Head of caudate nucleus (tissue), 42 donors: ENCODE measurements around the gene MAPK10.
"Not testable (repeated sequence)": the region's sequence is repeated elsewhere in the genome, so short reads cannot be mapped to it uniquely, and the experiment has no call there.

ENCODE experiments used
- DNase-seq, 42 donors: peaks; one replicate each; pipeline versions ENCODE4 v3.0.0 to v3.0.0-alpha.2; 2020 to 2021; ENCODE audit warnings: mixed read lengths in 7 of 42
- intact Hi-C: fragments of 100-400 bp; cut with DNase I; formaldehyde crosslinking; loops from one replicate; pipeline ENCODE4 v1.15.0; 2022

The MAPK10 gene

GRCh38 chr4:86089053-86089452 lies 270.8 kb downstream of the MAPK10 start:
- DNase-seq, result no peak
- intact Hi-C loops, result no loop called here

DNA sequence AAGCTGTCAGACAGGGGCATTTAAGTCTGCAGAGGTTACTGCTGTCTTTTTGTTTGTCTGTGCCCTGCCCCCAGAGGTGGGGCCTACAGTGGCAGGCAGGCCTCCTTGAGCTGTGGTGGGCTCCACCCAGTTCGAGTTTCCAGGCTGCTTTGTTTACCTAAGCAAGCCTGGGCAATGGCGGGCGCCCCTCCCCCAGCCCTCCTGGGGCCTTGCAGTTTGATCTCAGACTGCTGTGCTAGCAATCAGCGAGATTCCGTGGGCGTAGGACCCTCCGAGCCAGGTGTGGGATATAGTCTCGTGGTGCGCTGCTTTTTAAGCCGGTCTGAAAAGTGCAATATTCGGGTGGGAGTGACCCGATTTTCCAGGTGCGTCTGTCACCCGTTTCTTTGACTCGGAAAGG lies 284.1 kb downstream of the MAPK10 start:
- DNase-seq, intact Hi-C loops: not testable (repeated sequence)

GRCh38 chr4:86060341-86060740 lies 299.5 kb downstream of the MAPK10 start:
- no peak for DNase-seq
- intact Hi-C loops, result no loop called here

DNA sequence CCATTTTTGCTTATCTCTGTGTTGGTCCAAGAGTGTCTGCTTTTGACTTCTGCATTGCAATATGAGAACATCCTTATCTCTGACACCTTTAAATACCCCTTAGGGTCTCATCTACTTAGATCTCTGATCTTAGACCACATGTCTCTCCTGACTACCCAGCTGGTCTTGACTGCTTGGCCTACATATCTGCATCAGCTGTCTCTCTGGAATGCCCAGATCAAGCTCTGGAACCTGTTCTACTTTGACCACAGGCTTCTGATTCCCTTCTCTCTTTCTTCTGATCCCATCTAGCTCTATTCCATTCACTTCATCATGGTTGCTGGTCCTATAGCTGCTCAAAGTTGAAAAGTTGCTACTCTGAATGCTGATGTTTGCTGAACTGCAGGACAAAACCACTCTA lies 301.2 kb downstream of the MAPK10 start:
- intact Hi-C loops, result no loop called here
- DNase-seq, result no peak

- no peak for DNase-seq
Measured at GRCh38 chr4:86055898-86056297, 304.0 kb downstream of the MAPK10 start.

GRCh38 chr4:86054286-86055032 lies 305.4 kb downstream of the MAPK10 start:
- intact Hi-C loops, result no loop called here
- DNase-seq, result no peak

More at GRCh38 chr4:86055898-86056297, 304.0 kb downstream of the MAPK10 start:
- intact Hi-C loops, result no loop called here

GRCh38 chr4:86050496-86050895 lies 309.4 kb downstream of the MAPK10 start:
- no peak for DNase-seq
- intact Hi-C loops, result no loop called here

DNA sequence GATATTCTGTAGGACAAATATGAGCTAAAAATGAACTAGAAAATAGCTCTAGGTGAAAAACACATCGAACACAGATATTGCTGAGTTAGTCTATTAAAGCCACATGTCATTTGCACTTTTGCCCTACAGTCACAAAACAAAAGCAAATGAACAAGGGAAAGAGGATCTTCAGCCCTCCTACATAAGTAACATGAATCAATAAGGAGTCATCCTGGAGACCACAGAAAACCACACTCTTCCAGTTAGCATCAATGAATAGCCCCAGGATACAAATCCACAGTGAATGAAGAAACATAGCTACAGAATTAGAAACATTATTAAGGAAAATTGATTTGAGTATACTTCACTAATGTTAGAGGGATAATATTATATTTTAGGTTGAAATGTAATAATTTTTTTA lies 311.4 kb downstream of the MAPK10 start:
- DNase-seq, result no peak
- intact Hi-C loops, result no loop called here

DNA sequence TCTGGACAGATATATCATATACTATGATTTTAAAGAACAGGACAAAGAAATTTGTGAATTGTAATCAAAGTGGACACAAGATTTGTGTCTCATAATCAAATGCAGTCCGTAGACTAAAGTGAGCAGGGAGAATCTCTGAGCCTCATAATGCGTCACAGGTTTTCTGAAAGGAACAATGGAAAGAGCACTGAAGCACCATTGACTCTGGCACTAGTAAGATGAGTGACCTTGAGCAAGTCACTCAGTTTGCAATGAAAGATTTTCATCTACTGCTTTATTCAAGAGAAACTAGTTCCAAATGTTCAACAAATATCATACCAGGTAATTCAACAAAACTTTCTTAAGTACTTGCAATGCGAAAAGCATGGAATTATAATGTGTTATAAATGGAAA lies 315.3 kb downstream of the MAPK10 start:
- no peak for DNase-seq
- intact Hi-C loops, result no loop called here

- peak in 19 of 42 donors; percentile 5 to 79 (median 40) for DNase-seq
- intact Hi-C loops, result no loop called here
Measured at GRCh38 chr4:86043755-86044592, 315.9 kb downstream of the MAPK10 start.

- no peak for DNase-seq
- intact Hi-C loops, result no loop called here
Measured at GRCh38 chr4:86038037-86038436, 321.8 kb downstream of the MAPK10 start.

DNA sequence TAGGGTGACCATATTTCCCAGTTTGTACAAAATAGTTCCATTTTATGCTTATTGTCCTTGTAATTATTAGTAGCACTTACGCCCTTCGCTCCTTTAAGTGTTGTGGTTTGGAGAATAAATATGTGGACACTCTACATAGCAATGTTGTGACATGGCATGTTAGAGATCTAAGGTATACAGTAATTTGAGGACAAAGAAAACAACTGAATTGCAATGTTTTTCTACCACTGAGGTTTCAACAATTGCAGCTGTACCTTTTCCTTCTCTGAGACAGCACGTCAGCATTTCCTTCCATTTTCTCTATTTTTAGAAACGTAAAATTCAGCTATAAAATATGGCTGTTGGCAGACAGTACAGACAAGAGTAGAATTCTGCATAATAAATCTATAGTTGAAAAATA lies 323.1 kb downstream of the MAPK10 start:
- intact Hi-C loops, result no loop called here
- no peak for DNase-seq

GRCh38 chr4:86035688-86036087 lies 324.2 kb downstream of the MAPK10 start:
- no peak for DNase-seq
- intact Hi-C loops, result no loop called here

- intact Hi-C loops, result no loop called here
- DNase-seq, result no peak
Measured at GRCh38 chr4:86034616-86035015, 325.2 kb downstream of the MAPK10 start.

DNA sequence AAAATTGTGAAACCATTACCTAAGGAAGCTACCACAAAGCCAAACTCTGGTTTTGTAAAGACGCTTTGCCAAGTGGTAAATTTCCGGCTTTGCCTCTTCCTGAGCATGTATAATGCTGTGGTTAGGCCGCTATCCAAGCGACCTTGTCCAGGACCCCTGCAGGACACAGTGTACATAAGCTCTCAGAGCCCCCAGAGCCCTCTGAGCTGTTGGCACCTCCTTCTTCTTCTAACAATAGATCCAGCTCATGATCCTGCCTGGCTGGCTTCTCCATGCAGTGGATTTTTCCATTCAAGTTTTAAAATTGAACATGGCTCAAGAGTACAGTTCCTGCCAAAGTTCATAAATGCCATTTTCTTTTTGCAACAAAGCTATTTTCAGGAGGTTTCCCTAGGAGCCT lies 326.7 kb downstream of the MAPK10 start:
- intact Hi-C loops, result no loop called here
- DNase-seq, result peak in 11 of 42 donors; percentile 2 to 46 (median 22)

- no peak for DNase-seq
- intact Hi-C loops, result no loop called here
Measured at GRCh38 chr4:86032476-86033022, 327.3 kb downstream of the MAPK10 start.

DNA sequence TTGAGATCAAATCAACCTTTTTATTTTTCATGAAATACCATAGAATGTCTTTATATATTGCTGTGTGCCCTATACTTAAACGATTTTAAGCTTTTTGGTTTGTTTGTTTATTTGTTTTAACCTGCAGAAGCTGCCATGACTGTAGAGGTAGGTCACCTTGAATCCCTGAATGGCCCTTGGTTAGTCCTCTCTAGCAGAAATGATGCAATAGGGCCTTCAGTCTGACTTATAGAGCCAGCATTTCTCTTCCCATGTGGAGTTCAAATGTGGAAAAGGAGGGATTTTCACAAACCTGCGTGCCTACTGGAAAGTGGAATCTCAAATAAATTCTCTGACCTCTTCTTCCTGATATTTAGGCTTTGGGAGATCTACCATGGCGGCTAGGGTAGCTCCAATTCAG lies 327.9 kb downstream of the MAPK10 start:
- intact Hi-C loops, result no loop called here
- no peak for DNase-seq

DNA sequence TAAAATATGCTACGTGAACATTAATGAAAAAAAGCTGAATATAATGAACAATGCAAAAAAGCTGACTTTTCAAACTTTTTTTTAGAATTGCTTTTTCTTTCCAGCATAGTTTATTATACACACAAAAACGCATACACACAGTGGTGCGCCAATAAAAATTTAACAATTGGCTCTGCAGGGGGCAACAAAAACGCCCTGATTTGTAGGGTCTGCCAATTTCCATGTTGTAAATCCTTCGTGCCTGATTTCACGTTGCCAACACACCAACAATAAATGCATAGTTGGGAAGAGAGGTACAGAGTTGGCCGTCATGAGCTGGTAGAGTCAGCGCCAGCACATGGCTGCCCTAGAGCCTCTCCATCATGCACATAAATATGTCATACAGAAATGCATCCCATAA lies 333.1 kb downstream of the MAPK10 start:
- DNase-seq, result no peak
- intact Hi-C loops, result no loop called here

DNA sequence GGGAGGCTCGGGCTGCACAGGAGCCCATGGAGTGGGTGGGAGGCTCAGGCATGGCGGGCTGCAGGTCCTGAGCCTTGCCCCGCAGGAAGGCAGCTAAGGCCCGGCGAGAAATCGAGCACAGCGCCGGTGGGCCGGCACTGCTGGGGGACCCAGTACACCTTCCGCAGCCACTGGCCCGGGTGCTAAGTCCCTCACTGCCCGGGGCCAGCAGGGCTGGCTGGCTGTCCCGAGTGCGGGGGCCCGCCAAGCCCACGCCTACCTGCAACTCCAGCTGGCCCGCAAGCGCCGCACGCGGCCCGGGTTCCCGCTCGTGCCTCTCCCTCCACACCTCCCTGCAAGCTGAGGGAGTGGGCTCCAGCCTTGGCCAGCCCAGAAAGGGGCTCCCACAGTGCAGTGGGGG lies 338.2 kb downstream of the MAPK10 start:
- intact Hi-C loops, DNase-seq: not testable (repeated sequence)

DNA sequence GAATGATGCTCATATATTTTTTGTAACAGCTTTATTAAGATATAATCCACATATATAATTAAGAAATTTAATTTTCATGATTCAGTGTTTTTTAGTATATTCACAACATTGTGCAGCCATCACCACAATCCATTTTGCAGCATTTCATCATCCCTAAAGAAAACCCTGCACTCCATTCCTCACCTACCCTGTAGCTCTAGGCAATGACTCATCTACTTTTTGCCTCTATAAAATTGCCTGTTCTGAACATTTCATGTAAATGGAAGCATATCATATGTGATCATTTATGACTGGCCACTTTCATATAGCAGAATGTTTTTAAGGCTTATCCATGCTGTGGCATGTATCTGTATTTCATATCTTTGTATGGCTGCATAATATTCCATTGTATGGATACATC lies 339.9 kb downstream of the MAPK10 start:
- DNase-seq, result no peak
- intact Hi-C loops, result no loop called here
